CD4-positive, alpha-beta T cell treated with Interleukin-4 for 1 hour (primary cell): ENCODE measurements around the gene SLC38A1.
"Not testable (repeated sequence)": the region's sequence is repeated elsewhere in the genome, so short reads cannot be mapped to it uniquely, and the experiment has no call there.

Experiments used
- DNase-seq, 2 donors: peaks; one replicate each; pipeline ENCODE4 v3.0.0-alpha.2; 2020 to 2022

Gene SLC38A1

DNA sequence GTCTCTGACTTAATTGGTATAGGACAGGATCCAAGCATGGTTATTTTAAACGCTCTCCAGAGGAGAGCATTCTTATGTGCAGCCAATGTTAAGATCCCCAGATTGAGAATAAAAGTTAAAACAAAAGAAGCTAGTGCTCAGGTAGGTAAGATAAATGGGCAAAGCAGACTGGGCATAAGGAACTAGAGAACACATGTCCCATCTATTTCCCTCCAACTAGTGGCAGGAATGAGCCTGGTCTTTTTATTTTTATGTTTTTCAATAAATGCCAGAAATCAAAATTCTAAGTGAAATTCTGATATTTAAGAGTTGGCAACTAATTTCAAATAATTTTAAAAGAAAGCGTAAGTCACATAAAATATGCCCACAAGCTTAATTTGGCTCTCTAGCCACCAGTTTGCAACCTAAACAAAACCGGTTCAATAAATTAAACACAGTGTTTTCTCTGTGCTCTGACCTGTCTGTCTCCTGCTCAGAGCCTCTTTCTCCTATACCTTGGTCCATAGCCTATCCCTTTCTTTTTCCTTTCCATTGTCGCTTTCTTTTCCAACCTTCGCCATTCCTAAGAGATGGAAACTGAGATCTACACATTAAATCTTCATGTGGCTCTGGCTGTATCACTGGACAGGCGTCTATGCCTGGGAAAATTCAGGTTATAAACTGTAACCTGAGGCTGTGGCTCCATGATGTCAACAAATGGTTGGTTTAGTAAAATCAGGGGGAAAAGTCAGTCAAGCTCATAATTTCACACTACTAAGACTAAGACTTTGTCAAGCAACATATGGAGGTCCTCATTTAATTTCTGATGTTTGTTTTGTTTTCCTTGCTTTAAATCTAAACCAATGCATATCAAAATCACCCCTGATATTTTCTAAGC is 5.5 kb downstream of the SLC38A1 start:
- no peak for DNase-seq

DNA sequence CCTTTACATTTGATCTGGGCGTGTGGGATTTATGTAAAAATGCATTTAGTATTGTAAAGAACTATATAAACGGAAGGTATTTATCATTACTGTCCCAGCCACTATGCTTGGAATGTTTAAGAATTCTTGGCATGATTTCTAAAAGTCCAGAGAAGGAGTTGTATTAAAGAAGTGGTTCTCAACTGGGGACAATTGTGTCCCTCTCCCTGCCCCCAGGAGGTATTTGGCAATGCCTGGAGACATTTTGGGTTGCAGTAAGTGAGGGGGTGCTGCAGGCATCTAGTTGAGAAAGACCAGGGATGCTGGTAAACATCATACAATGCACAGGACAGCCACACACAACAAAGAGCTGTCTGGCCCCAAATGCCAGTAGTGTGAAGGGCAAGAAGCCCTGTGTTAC is 7.2 kb downstream of the SLC38A1 start:
- no peak for DNase-seq

DNA sequence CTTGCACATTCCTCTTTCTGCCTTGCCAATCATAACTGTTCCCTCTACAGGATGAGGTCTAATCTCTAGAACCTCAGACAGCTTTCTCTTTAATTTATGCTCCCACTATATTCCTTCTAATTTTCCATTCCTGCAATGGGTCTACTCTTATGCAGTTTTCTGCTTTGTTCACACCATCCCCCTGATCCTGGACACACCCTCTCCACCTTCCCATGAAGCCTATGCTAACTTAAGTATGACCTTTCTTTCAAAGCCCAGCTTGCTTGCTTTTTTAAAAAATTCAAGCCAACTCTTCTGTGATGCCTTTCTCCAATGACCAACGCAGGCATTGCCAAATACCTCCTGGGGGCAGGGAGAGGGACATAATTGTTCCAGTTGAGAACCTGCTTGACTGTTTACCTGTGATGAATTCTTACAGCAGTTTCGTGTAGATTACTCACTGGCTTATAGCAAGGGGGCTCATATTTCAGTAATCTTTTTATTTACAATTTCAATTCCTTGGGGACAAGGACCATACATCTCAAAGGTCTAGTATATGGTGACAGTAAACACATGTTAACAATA is 7.8 kb downstream of the SLC38A1 start:
- DNase-seq = no peak

DNA sequence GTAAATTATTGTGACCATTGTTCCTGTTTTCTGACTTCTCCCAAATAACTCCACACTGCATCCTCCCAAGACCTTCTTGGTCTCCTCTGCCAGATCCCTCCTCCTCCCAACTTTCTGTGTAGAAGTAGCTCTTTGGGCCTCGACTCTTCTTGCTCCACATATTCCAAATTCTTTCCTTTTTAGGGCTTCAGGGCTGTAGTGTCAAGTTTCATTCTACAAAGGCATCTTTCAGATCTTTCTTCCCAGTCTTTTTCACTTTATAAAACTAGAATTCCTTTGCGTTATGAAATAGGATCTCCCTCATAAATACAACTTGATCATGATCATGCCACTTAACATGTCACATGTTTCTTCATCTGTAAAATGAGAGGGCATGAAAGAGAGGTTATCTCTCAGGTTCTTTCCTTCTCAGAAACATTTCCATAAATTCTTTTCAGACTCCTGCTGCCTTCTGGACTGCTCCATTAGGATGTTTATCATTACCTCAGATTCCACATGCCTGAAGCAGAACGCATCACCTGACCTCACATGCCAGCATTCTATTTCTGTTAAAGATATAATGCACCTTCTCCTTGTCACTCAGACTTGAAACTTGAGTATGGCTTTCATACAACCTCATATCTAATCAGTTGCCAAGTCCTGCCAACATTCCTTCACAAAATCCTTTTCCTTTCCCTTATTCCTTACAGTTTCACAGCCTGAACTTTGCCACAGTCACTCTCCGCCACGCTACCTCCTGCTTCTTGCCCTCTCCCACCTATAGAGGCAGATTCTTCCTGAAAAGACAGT is 8.5 kb downstream of the SLC38A1 start:
- no peak for DNase-seq

DNA sequence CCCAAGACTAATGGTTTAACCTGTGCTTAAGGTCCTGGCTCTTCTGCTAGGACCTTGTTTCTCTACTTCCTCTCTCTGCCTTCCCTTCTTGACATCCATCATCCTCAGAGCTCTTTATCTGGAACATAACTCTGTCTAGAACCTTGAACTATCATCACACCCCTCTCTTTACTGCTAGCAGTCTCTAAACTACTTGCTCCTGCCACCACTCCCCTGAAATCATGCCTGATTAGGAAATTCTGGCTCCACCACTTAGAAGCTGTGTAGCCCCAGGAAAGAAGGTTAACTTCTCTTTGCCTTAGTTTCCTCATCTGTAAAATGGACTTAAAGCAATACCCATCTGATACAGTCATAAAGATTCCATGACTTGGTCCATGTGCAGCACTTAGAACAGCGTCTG is 9.1 kb downstream of the SLC38A1 start:
- DNase-seq = no peak

DNA sequence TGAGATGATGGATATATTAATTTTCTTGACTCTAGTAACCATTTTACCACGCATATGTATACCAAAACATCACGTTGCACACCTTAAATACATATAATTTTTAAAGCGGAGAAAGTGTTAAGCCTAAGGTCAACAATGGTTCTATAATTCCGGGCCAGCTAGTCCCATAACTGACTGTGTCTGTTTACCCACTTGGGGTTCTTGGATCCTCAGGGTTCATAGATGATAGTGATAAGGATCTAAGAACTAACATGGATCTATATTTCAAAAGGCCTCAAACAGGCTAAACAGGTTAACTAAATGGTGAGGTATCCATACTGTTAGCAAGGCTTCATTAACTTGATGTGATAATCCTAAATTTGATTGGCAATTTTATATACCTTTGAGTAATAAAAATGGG is 9.8 kb downstream of the SLC38A1 start:
- no peak for DNase-seq

DNA sequence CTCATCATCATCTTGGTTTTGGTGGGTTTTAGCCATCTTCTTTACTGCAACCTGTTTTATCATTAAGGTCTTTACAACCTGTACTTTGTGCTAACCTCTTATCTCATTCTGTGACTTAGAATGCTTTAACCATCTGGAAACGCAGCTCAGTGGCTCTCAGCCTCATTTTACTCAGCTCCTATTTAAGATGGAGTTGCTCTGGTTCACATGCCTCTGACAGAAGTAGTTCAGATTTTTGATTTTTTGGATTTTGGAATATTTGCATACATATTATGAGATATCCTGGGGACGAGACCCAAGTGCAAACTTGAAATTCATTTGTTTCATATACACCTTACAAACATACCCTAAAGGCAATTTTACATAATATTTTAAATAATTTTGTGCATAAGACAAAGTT is 10.7 kb downstream of the SLC38A1 start:
- no peak for DNase-seq

DNA sequence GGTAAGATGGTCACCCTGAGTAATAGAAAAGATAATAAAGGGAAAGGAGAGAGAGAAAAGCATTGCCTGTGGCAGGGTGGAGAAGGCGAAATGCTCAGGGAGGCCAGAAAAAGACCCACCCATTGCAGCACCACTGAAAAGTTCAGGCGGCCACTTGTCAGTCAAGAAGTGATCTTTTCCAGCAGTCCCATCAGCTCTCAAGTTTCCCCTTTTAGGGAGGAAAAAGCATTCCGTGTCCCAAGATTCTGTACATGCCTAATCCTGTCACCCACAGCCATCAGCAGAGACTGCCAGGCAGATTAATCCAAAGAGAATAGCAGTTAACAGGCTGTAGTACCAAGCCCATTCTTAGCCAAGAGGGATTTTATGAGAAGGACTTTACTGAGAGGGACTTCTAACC is 11.9 kb downstream of the SLC38A1 start:
- DNase-seq = no peak

DNA sequence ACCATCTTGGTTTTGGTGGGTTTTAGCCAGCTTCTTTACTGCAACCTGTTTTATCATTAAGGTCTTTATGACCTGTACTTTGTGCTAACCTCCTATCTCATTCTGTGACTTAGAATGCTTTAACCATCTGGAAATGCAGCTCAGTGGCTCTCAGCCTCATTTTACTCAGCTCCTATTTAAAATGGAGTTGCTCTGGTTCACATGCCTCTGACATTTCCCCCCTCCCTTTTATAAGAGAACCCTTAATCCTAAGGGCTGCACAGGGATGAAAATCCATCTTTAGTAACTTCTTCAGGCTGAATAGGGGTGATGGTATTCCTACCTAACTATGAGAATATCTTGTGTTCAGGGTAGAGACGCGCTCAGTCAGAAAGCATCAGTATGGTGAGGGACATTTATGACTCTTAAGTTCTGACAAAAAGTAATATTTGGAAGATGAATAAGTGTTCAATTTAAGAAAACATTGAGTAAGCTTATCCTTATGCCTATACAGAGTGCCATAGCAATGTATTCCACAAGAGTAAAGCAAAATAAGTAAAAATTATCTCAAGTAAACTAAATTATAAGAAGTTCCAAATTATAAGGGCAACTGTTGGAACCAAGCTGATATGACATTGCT is 15.2 kb downstream of the SLC38A1 start:
- DNase-seq = no peak

DNA sequence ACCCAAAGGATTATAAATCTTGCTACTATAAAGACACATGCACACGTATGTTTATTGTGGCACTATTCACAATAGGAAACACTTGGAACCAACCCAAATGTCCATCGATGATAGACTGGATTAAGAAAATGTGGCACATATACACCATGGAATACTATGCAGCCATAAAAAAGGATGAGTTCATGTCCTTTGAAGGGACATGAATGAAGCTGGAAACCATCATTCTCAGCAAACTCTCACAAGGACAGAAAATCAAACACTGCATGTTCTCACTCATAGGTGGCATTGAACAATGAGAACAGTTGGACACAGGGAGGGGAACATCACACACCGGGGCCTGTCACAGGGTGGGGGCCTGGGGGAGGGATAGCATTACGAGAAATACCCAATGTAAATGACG is 16.8 kb downstream of the SLC38A1 start:
- DNase-seq = not testable (repeated sequence)

DNA sequence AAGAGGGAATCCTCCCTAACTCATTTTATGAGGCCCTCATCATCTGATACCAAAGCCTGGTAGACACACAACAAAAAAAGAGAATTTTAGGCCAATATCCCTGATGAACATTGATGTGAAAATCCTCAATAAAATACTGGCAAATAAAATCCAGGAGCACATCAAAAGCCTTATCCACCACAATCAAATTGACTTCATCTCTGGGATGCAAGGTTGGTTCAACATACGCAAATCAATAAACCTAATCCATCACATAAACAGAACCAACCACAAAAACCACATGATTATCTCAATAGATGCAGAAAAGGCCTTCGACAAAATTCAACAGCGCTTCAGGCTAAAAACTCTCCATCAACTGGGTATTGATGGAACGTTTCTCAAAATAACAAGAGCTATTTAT is 18.9 kb downstream of the SLC38A1 start:
- not testable (repeated sequence) for DNase-seq

DNA sequence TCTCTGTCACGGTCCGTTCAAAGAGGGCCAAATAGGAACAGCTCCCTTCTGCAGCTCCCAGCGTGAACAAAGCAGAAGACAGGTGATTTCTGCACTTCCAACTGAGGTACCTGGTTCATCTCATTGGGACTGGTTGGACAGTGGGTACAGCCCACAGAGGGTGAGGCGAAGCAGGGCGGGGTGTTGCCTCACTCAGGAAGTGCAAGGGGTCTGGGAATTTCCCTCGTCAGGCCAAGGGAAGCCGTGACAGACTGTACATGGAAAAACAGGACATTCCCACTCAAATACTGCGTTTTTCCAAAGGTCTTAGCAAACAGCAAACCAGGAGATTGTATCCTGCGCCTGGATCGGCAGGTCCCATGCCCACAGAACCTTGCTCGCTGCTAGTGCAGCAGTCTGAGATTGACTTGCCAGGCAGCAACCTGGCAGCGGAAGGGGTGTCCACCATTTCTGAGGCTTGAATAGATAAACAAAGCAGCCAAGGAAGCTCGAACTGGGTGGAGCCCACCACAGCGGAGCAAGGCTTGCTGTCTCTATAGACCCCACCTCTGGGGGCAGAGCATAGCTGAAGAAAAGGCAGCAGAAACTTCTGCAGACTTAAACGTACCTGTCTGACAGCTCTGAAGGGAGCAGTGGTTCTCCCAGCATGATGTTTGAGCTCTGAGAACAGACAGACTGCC is 22.7 kb downstream of the SLC38A1 start:
- DNase-seq = peak in 1 of 2 donors; percentile 15

DNA sequence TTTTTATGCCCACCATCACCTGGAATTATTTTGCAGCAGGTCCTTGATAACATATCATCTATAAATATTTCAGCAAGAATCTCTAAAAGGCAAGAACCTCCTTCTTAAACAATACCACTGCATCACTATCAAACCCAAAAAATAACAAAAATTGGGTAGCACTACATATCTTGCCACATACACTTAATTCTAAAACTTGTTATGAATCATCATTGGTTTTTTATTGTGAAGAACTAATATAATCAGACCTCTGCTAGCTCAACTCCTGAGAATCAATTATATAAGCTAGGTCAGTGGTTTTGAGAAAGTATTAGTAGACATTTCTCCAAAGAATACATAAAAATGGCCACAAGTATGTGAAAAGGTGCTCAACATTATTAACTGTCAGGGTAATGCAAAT is 23.8 kb downstream of the SLC38A1 start:
- no peak for DNase-seq

DNA sequence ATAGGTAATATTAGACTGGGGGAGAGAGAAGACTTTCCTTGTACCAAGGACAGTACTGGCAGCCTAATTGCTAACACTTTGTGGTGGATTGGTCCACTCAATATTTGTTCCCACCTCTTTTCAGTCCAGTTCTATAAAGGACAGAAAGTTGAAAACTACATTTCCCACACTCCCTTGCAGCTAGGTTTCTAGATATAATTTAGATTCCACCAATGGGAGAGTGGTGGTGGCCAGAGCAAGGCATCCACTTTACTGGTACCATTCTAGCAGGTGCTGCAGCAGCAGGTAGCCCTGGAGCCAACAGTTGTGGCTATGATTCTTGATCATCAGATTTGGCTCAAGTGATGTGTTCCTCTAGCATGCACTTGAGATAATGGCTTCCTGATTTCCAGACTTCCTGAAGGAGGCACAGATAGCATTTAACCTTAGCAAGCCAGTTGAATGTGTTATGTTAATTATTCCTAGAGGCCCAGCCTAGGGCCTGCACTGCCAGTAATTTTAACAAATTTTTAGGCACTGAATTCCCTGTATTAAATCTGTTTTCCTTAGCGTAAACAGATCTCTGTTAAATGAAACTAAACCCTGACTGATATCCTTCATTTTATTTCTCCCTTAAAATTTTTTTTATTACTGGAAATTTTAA is 24.4 kb downstream of the SLC38A1 start:
- DNase-seq = no peak

DNA sequence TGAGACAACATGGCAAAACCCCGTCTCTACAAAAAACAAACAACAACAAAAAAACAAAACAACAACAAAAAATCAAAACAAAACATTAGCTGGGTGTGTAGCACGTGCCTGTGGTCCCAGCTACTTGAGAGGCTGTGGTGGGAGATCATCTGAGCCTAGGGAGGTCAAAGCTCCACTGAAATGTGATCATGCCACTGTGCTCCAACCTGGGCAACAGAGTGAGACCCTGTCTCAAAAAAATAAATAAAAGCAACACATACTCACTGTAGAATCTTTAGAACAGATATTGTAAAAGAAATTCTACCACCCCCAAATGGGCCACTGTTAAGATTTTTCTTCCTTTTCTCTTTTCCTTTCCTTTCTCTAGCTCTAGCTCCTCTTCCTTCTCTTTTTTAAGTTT is 26.3 kb downstream of the SLC38A1 start:
- DNase-seq = no peak

DNA sequence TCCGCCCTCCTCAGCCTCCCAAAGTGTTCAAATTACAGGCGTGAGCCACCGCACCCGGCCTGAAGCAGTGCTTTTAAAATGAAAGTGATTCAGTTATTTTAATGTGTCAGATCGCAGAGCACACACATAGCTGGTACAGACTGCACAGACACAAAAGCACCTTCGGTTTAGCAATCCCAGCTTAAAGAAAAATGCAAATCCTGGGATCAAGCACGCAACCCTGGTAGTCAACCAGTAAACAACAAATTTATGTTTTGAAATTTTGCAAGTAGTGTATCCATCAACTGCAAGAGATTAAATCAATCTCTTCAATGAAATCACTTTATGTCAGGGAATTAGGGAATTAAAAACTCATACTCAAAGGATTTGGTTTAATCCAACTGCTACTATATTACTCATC is 28.4 kb downstream of the SLC38A1 start:
- no peak for DNase-seq

DNA sequence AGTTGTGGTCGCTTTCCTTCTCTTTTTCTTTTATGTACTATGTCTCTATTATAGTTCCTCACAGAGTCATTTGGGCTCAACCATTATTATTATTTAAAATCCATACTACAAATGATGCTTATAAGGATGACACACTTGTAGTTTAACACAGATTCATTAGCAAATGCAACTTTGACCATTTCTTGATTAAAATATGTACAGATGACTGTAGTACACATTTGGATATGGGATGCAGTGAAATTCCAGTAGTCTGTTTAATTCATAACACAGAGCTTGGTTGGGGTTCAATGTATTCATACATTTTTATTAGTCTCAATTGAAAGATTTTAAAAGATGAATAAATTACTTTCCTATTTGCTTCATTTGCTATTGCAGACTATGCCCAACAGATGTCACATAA is 30.0 kb downstream of the SLC38A1 start:
- DNase-seq = no peak

DNA sequence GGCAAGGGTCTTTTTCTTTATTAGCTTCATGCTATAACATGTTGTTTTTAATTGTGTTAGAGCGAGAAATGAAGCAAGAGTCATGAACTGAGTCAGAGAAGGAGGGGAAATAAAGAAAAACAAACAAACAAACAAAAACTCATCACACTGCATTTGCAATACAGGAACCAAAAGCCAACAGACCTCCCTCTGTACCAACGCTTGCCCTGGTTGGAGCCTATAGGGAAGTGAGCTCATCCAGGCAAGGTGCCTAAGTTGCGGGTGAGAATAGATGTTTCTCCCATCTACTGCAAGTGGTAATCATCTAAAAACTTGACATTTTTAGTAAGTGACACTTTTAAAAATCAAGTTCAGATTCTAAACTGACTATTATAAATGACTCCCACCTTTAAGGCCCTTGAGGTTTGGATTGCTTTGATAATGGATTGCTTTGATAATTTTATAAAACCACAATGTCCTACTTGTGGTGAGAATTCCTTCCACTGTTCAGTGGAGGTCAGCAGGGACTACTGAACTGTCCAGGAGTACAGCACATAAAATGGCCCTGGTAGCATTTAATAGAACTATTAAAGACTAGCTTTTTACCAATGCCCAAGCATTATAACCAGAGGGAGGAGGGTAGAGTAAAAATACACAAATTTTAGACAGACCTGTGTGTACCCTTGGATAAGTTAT is 31.3 kb downstream of the SLC38A1 start:
- no peak for DNase-seq

DNA sequence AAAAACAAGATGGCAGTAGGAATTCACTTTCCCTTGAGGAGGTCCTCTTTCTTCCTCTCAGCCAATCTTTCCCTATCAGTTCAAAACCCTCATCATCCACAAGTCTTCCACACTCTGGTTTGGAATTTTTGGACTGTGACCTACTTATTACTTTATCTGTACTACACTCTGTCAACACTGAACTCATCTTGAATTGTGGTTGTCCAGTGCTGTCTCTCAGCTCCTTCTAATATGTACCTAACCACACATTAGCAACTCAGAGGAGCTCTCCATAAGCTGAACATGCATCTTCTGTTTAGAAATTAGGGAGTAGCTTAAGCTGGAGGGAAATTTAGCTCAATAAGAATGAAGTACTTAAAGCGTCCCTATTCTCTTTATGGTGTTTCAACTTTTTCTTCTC is 34.8 kb downstream of the SLC38A1 start:
- no peak for DNase-seq

DNA sequence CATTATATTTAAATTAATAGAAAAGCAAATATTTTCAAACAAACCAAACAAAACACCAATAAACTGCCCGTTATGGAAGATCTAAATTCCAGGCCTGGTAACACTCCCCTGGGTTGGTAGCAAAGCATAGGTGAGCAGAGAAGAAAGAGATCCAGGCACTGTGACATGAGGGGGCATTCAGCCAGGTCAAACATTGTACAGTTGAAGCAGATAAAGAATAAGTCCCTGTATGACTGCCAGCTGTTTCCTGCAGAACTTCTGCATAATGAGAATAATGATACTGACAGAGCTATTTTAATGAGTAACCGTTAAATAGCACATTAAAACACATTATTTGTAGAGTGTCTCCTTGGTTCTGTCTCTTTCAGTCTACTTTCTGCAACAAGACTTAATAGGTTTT is 35.4 kb downstream of the SLC38A1 start:
- DNase-seq = no peak

DNA sequence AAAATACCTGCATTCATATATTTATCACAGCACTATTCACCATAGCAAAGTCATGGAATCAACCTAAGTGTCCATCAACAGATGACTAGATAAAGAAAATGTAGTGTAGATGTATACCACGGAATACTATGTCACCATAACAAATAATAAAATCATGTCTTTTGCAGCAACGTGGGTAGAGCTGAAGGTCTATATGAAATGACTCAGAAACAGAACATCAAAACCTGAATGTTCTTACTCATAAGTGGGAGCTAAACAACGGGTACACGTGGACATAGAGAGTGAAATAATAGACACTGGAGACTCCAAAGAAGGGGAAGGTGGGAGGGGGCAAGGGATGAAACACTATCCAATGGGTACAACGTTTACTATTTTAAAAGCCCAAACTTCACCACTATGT is 37.9 kb downstream of the SLC38A1 start:
- DNase-seq = no peak

DNA sequence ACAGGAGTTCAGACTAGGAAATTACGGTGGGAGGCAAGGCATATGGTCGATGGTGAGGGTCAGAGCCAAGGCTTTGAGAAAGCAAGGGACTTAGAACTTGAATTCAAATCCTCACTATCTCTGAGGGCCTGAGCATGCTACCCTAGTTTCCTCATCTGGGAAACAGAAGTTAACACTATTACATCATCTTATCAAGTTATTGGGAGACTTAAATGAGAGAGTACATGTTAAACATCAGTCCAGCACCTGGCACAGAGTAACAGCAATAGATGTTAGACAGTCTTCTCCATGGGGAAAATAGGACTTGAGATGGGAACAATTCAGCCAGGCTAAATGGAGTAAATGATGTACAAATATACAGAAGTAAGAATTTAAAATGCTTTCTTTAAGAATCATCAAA is 38.5 kb downstream of the SLC38A1 start:
- no peak for DNase-seq
